Activated CD4-positive, alpha-beta T cell treated with anti-CD3 and anti-CD28 coated beads, Interleukin-2, amount 10 ng/mL, durations not matched to agents 24 days and 14 days (primary cell): ENCODE measurements around the gene EPHB3. TPM values are rescaled to one million over a fixed set of nuclear protein-coding genes. Genes with fewer than 3 reads are reported as not detected.
"Not testable (repeated sequence)": the region's sequence is repeated elsewhere in the genome, so short reads cannot be mapped to it uniquely, and the experiment has no call there.

Source experiments
- DNase-seq: peaks from one replicate; pipeline ENCODE4 v3.0.0; 2022
- H3K27ac Mint-ChIP-seq: one replicate; pipeline ENCODE4 v1.8.0; 2022; ENCODE audit warnings: mild to moderate bottlenecking, mixed read lengths
- H3K27me3 Mint-ChIP-seq: one replicate; pipeline ENCODE4 v1.8.0; 2022; ENCODE audit warnings: mixed read lengths
- H3K36me3 Mint-ChIP-seq: one replicate; pipeline ENCODE4 v1.8.0; 2022; ENCODE audit warnings: low read depth, mild to moderate bottlenecking, mixed read lengths
- H3K4me1 Mint-ChIP-seq: one replicate; pipeline ENCODE4 v1.8.0; 2021; ENCODE audit warnings: mixed read lengths
- H3K4me3 Mint-ChIP-seq: one replicate; pipeline ENCODE4 v1.8.0; 2022; ENCODE audit warnings: mild to moderate bottlenecking, moderate library complexity, mixed read lengths
- H3K9me3 Mint-ChIP-seq: one replicate; pipeline ENCODE4 v1.8.0; 2021; ENCODE audit warnings: mixed read lengths
- intact Hi-C: fragments of 100-400 bp; cut with micrococcal nuclease; formaldehyde crosslinking; loops from one replicate; pipeline ENCODE4 v1.15.1; 2023
- total RNA-seq: library from RNA; stranded (reverse); gene quantifications from 2 replicates; pipeline ENCODE4 v1.2.3, GENCODE V29; 2022

Gene EPHB3
- total RNA-seq, 1 donor from 2014 or later, result 0.05 TPM

DNA sequence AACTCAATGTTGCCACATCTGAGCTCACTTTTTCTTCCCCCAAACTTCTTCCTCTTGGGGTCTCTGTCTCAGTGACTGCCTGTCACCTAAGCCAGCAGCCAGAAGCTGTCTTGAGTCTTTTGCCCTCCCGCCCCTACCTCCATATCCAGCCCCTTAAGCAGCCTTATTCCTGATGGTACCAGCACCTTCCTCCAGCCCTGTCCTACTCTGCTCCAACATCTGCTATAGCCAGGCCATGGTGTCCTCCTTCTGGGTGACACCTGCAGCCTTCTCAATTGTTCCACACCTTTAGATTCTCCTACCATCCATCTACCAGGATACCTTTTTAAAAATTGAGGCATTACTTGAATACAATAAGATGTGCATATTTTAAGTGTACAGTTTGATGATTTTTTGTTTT, 53.8 kb downstream of the EPHB3 start:
- Mint-ChIP-seq H3K4me3 (no peak overlapping the region), H3K4me1 (peaks cover 2% of the 10 kb centered on the region)

DNA sequence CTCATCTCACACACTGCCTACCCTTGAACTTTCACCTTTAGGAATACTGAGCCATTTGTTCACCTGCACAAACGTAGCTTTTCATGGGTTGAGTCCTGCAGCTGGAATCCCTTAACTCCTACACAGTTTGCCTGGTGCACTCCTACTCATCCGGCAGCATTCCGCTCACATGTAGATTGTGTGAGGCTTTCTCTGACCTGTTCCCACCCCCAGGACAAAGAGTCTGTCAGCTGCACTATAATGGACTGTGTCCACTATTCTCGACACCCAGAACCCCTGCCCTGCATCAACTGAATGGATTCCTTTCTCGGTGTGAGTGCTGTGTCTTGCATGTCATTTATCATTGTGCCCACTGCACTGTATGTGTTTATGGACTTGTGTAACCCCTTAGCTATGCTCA, 54.9 kb downstream of the EPHB3 start:
- Mint-ChIP-seq H3K36me3 (no peaks in the 10 kb centered on the region), H3K4me3 (no peak overlapping the region), H3K27me3 (peaks cover 27% of the 10 kb centered on the region), H3K27ac (no peak overlapping the region), H3K9me3 (no peaks in the 10 kb centered on the region), H3K4me1 (peaks cover 2% of the 10 kb centered on the region)
- DNase-seq, result no peak
- intact Hi-C loops, result no loop called here

More for the DNA sequence above, 53.8 kb downstream of the EPHB3 start:
- H3K36me3 Mint-ChIP-seq, result no peaks in the 10 kb centered on the region
- peaks cover 33% of the 10 kb centered on the region for H3K27me3 Mint-ChIP-seq
- H3K9me3 Mint-ChIP-seq, result no peaks in the 10 kb centered on the region
- intact Hi-C loops, result no loop called here
- H3K27ac Mint-ChIP-seq, result no peak overlapping the region
- DNase-seq, result no peak

- H3K27ac Mint-ChIP-seq, H3K4me1 Mint-ChIP-seq, H3K4me3 Mint-ChIP-seq, DNase-seq, intact Hi-C loops, H3K36me3 Mint-ChIP-seq, H3K9me3 Mint-ChIP-seq: not testable (repeated sequence)
- H3K27me3 Mint-ChIP-seq, result peaks cover 27% of the 10 kb centered on the region
Observed at GRCh38 chr3:184617306-184617705, 55.7 kb downstream of the EPHB3 start.

DNA sequence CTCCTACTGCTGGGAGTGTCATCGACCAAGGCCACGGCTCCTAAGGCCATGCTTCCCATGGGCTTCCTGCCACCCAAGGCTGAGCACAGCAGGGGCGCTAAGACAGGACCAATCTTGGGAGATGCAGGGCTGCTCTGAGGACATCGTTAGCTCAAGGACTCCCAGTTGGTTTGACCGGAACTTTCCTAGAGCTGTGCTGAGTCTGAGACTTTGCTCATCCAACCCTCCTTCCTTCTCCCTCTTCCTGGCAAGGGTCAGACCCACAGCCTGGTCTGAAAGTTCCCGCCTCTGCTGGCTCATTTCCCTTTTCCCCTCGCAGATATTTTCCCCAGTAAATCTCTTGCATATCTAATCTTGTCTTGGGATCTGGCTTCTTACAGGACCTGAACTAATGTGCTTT, 57.2 kb downstream of the EPHB3 start:
- Mint-ChIP-seq H3K36me3 (no peaks in the 10 kb centered on the region), H3K4me3 (no peak overlapping the region), H3K4me1 (peaks cover 2% of the 10 kb centered on the region), H3K9me3 (no peaks in the 10 kb centered on the region), H3K27ac (no peak overlapping the region), H3K27me3 (peaks cover 27% of the 10 kb centered on the region)
- DNase-seq, result no peak
- intact Hi-C loops, result no loop called here

- Mint-ChIP-seq H3K36me3 (no peaks in the 10 kb centered on the region), H3K27ac (no peak overlapping the region), H3K4me1 (peaks cover 2% of the 10 kb centered on the region), H3K4me3 (no peak overlapping the region), H3K27me3 (peaks cover 27% of the 10 kb centered on the region), H3K9me3 (no peaks in the 10 kb centered on the region)
- no peak for DNase-seq
- intact Hi-C loops, result no loop called here
Observed at GRCh38 chr3:184619369-184619768, 57.8 kb downstream of the EPHB3 start.

GRCh38 chr3:184619787-184620430, 58.3 kb downstream of the EPHB3 start:
- no peaks in the 10 kb centered on the region for H3K9me3 Mint-ChIP-seq
- intact Hi-C loops, result no loop called here
- peaks cover 2% of the 10 kb centered on the region for H3K4me1 Mint-ChIP-seq
- peaks cover 27% of the 10 kb centered on the region for H3K27me3 Mint-ChIP-seq
- no peaks in the 10 kb centered on the region for H3K36me3 Mint-ChIP-seq
- H3K4me3 Mint-ChIP-seq, result no peak overlapping the region
- DNase-seq, result no peak
- no peak overlapping the region for H3K27ac Mint-ChIP-seq

DNA sequence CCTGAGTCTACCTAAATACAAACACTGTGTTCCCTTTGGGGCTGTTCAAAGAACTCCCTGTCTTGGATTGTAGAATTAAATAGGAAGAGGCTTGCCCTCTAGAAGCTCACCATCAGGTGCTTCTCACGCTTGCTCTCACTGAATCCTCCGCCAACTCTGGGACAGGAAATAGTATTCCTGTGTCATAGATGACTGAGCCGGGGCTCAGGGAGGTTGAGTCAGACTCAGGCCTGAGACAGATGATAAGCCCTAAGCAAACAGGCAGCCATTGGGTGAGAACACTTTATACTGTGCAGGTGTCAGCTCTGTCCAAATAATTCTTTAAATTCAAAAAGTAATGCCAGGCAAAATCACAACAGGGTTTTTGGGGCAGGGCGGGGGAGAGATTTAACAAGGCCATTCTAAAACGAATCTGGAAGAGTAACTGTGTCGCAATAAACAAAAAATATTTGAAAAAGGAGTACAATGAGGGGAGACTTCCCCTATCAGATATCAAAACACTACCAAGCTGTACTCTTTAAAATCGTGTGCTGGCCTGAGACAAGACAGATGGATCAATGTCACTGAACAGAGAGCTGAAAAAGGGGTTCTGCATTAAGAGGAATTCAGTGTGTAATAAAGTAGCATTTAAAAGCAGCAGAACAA, 59.0 kb downstream of the EPHB3 start:
- H3K9me3 Mint-ChIP-seq, result no peaks in the 10 kb centered on the region
- H3K27me3 Mint-ChIP-seq, result peaks cover 29% of the 10 kb centered on the region
- no peak overlapping the region for H3K4me3 Mint-ChIP-seq
- DNase-seq, result no peak
- no peaks in the 10 kb centered on the region for H3K36me3 Mint-ChIP-seq
- intact Hi-C loops, result no loop called here
- H3K27ac Mint-ChIP-seq, result no peak overlapping the region
- peaks cover 2% of the 10 kb centered on the region for H3K4me1 Mint-ChIP-seq

DNA sequence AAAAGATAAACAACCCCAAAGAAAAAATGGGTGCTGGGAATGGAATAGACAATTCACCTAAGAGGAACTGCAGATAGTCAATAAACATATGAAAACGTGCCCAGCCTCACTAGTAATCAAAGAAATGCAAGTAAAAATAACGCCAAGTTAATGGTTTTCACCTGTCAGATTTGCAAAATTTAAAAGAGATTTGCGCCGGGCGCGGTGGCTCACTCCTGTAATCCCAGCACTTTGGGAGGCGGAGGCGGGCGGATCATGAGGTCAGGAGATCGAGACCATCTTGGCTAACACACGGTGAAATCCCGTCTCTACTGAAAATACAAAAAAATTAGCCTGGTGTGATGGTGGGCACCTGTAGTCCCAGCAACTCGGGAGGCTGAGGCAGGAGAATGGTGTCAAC, 60.6 kb downstream of the EPHB3 start:
- H3K36me3 Mint-ChIP-seq, H3K9me3 Mint-ChIP-seq, H3K27ac Mint-ChIP-seq, H3K4me3 Mint-ChIP-seq, DNase-seq, intact Hi-C loops, H3K4me1 Mint-ChIP-seq: not testable (repeated sequence)
- peaks cover 22% of the 10 kb centered on the region for H3K27me3 Mint-ChIP-seq

GRCh38 chr3:184626923-184627322, 65.3 kb downstream of the EPHB3 start:
- H3K27ac Mint-ChIP-seq, result no peak overlapping the region
- H3K4me3 Mint-ChIP-seq, result no peak overlapping the region
- DNase-seq, result no peak
- intact Hi-C loops, result no loop called here
- H3K9me3 Mint-ChIP-seq, result no peaks in the 10 kb centered on the region
- no peaks in the 10 kb centered on the region for H3K4me1 Mint-ChIP-seq
- peaks cover 10% of the 10 kb centered on the region for H3K27me3 Mint-ChIP-seq
- H3K36me3 Mint-ChIP-seq, result no peaks in the 10 kb centered on the region

DNA sequence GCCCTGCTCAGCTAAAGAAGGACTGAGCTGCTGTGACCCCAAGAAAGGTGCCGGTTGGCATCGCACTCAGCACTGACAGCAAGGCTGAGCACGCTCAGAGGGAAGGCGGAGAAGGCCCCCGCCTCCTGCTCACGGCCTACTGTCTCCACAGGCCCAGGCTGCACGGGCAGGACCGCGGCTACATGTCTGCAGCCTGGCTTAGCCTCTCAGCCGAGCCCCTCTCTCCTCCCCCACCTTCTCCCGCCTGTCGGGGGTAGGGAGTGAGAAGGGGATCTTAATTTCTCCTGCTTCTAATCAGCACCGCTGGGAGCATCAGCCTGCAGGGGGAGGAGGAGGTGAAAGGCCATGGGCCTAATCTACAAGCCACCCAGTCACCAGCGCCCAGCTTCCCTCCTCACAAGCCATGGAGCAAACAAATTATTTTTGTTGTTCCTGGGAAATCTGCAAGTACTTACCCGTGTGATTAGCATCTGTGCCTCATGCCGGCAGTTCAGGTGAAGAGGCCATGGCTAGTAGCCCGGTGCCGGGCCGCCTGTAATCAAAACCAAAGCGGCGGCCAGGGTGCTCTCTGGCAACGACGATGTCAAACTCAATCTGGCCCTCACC, 68.1 kb downstream of the EPHB3 start:
- H3K9me3 Mint-ChIP-seq, result no peaks in the 10 kb centered on the region
- H3K4me3 Mint-ChIP-seq, result no peak overlapping the region
- H3K27ac Mint-ChIP-seq, result no peak overlapping the region
- intact Hi-C loops, result no loop called here
- peaks cover 1% of the 10 kb centered on the region for H3K4me1 Mint-ChIP-seq
- H3K27me3 Mint-ChIP-seq, result peaks cover 8% of the 10 kb centered on the region
- H3K36me3 Mint-ChIP-seq, result no peaks in the 10 kb centered on the region
- no peak for DNase-seq

GRCh38 chr3:184630861-184631471, 69.4 kb downstream of the EPHB3 start:
- H3K4me1 Mint-ChIP-seq, result peaks cover 5% of the 10 kb centered on the region
- H3K36me3 Mint-ChIP-seq, result no peaks in the 10 kb centered on the region
- no peaks in the 10 kb centered on the region for H3K9me3 Mint-ChIP-seq
- H3K27me3 Mint-ChIP-seq, result peaks cover 2% of the 10 kb centered on the region
- DNase-seq, result no peak
- intact Hi-C loops, result no loop called here
- no peak overlapping the region for H3K27ac Mint-ChIP-seq
- H3K4me3 Mint-ChIP-seq, result no peak overlapping the region

- intact Hi-C loops, result no loop called here
- H3K4me1 Mint-ChIP-seq, result peaks cover 5% of the 10 kb centered on the region
- no peaks in the 10 kb centered on the region for H3K36me3 Mint-ChIP-seq
- no peak overlapping the region for H3K4me3 Mint-ChIP-seq
- H3K27me3 Mint-ChIP-seq, result peaks cover 2% of the 10 kb centered on the region
- no peak for DNase-seq
- no peaks in the 10 kb centered on the region for H3K9me3 Mint-ChIP-seq
- H3K27ac Mint-ChIP-seq, result no peak overlapping the region
Observed at GRCh38 chr3:184631472-184631861, 69.9 kb downstream of the EPHB3 start.
